ENCODE data around the gene ERLEC1. TPM values are rescaled to one million over a fixed set of nuclear protein-coding genes. Genes with fewer than 3 reads are reported as not detected.

Gene ERLEC1
- polyA plus RNA-seq, 1 experiment = 102 TPM

DNA sequence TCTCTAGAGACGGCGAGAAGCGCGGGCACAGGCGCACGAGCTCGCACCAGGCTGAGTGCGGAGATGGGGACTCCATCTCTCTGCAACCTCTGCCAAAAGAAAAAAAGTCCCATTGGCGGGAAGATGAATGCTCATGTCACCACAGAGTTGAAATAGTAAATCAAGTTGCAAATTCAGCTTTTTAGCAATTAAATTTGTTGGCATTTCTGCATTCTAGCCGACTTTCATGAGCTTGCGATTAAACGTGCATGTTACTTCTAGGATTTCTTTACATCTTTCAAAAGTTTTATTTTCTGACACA lies 18.7 kb upstream of the ERLEC1 start:
- Histone ChIP-seq H3K9me3 (ENCODE audit: control insufficient read depth, insufficient read depth, low read length) (no peaks in the 10 kb centered on the region), H3K4me3 (ENCODE audit: low read depth, low read length) (peak overlapping the region; percentile 87), H3K27me3 (ENCODE audit: control insufficient read depth, insufficient read depth, low read length) (no peaks in the 10 kb centered on the region), H3K27ac (ENCODE audit: low read depth, low read length) (no peak overlapping the region)
- CTCF ChIA-PET = no interaction called here
- TF ChIP-seq, protein P1, sequence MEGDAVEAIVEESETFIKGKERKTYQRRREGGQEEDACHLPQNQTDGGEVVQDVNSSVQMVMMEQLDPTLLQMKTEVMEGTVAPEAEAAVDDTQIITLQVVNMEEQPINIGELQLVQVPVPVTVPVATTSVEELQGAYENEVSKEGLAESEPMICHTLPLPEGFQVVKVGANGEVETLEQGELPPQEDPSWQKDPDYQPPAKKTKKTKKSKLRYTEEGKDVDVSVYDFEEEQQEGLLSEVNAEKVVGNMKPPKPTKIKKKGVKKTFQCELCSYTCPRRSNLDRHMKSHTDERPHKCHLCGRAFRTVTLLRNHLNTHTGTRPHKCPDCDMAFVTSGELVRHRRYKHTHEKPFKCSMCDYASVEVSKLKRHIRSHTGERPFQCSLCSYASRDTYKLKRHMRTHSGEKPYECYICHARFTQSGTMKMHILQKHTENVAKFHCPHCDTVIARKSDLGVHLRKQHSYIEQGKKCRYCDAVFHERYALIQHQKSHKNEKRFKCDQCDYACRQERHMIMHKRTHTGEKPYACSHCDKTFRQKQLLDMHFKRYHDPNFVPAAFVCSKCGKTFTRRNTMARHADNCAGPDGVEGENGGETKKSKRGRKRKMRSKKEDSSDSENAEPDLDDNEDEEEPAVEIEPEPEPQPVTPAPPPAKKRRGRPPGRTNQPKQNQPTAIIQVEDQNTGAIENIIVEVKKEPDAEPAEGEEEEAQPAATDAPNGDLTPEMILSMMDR (IDR thresholded peaks at IDR 0.05; ENCODE audit: low read depth, low read length) = no peak
- POLR2A ChIA-PET = interaction anchor here (1.2 kb wide), 1 partner anchor 9 kb away, joined by 4 read pairs; no protein-coding TSS in a partner anchor
- no peak for DNase-seq (ENCODE audit: low read depth, low spot score)

GRCh38 chr2:53769318-53769945 lies 17.4 kb upstream of the ERLEC1 start:
- DNase-seq (ENCODE audit: low read depth, low spot score) = no peak
- TF ChIP-seq, protein P1 (IDR thresholded peaks at IDR 0.05; ENCODE audit: low read depth, low read length) = no peak
- ChIA-PET POLR2A (no interaction called here), CTCF (no interaction called here)
- no peak overlapping the region for H3K4me3 ChIP-seq (ENCODE audit: low read depth, low read length)
- no peak overlapping the region for H3K27ac ChIP-seq (ENCODE audit: low read depth, low read length)
- no peaks in the 10 kb centered on the region for H3K27me3 ChIP-seq (ENCODE audit: control insufficient read depth, insufficient read depth, low read length)
- H3K9me3 ChIP-seq (ENCODE audit: control insufficient read depth, insufficient read depth, low read length) = no peaks in the 10 kb centered on the region

- CTCF ChIA-PET = no interaction called here
- POLR2A ChIA-PET = no interaction called here
Measured at GRCh38 chr2:53770264-53770663, 16.6 kb upstream of the ERLEC1 start.

DNA sequence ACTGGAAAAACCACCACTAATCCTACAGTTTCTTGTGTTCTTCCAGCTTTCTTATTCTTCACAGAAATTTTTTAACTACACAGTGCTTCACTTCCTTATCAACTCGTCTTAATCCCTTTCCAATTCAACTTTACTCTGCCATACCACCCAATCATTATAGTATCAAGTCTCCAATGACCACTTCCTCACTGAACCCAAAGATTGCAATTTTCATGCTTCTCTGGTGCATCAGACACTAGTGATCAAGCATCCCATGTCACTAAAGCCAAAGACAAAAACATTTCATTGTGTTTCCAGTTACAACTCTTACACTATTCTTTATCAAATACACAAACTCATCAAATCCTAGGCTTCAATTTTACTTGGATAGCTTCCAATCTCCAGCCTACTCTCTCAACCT lies 9.7 kb upstream of the ERLEC1 start:
- POLR2A ChIA-PET = interaction anchor here (1.2 kb wide), 1 partner anchor 9 kb away, joined by 4 read pairs; the partner anchor contains the start of gene CHAC2
- CTCF ChIA-PET = no interaction called here
- Histone ChIP-seq H3K9me3 (ENCODE audit: control insufficient read depth, insufficient read depth, low read length) (no peaks in the 10 kb centered on the region), H3K4me3 (ENCODE audit: low read depth, low read length) (no peak overlapping the region), H3K27ac (ENCODE audit: low read depth, low read length) (no peak overlapping the region), H3K27me3 (ENCODE audit: control insufficient read depth, insufficient read depth, low read length) (no peaks in the 10 kb centered on the region)
- no peak for DNase-seq (ENCODE audit: low read depth, low spot score)
- TF ChIP-seq, protein P1 (IDR thresholded peaks at IDR 0.05; ENCODE audit: low read depth, low read length) = no peak

More at GRCh38 chr2:53770264-53770663, 16.6 kb upstream of the ERLEC1 start:
- no peak overlapping the region for H3K27ac ChIP-seq (ENCODE audit: low read depth, low read length)
- TF ChIP-seq, protein P1 (IDR thresholded peaks at IDR 0.05; ENCODE audit: low read depth, low read length) = no peak
- no peak overlapping the region for H3K4me3 ChIP-seq (ENCODE audit: low read depth, low read length)
- no peaks in the 10 kb centered on the region for H3K9me3 ChIP-seq (ENCODE audit: control insufficient read depth, insufficient read depth, low read length)
- DNase-seq (ENCODE audit: low read depth, low spot score) = no peak
- no peaks in the 10 kb centered on the region for H3K27me3 ChIP-seq (ENCODE audit: control insufficient read depth, insufficient read depth, low read length)

GRCh38 chr2:53778536-53779162 lies 8.2 kb upstream of the ERLEC1 start:
- TF ChIP-seq, protein P1 (IDR thresholded peaks at IDR 0.05; ENCODE audit: low read depth, low read length) = no peak
- Histone ChIP-seq H3K27ac (ENCODE audit: low read depth, low read length) (no peak overlapping the region), H3K9me3 (ENCODE audit: control insufficient read depth, insufficient read depth, low read length) (no peaks in the 10 kb centered on the region), H3K27me3 (ENCODE audit: control insufficient read depth, insufficient read depth, low read length) (no peaks in the 10 kb centered on the region), H3K4me3 (ENCODE audit: low read depth, low read length) (no peak overlapping the region)
- ChIA-PET CTCF (no interaction called here), POLR2A (no interaction called here)
- no peak for DNase-seq (ENCODE audit: low read depth, low spot score)

All from AG04450 (cell line).